CD14-positive monocyte (primary cell): ENCODE results near the gene DSCAML1. TPM values are rescaled to one million over a fixed set of nuclear protein-coding genes. Genes with fewer than 3 reads are reported as not detected.

Experiments
- DNase-seq, 3 donors: peaks; one replicate each; pipeline ENCODE4 v3.0.0-alpha.2; 2011 to 2022
- H2AFZ ChIP-seq: 2 replicates; pipeline ENCODE4 v1.6.0; 2012; ENCODE audit warnings: mild to moderate bottlenecking, low read depth, low read length, inconsistent platforms; ENCODE audit not compliant: insufficient read depth, poor library complexity, severe bottlenecking
- H3K27ac ChIP-seq, 2 donors: 1 replicate in 1 of 2; 2 replicates in 1 of 2; pipeline ENCODE4 v1.5.1; 2012 to 2013; ENCODE audit warnings: low read length in 2 of 2, control low read depth in 1 of 2, inconsistent platforms in 1 of 2, low read depth in 1 of 2, mild to moderate bottlenecking in 1 of 2
- H3K27me3 ChIP-seq, 2 donors: one replicate each; pipeline versions ENCODE4 v1.6.0 to v1.6.1; 2011 to 2013; ENCODE audit warnings: low read length in 2 of 2; ENCODE audit not compliant: control insufficient read depth in 2 of 2, insufficient read depth in 2 of 2
- H3K36me3 ChIP-seq, 2 donors: replicated peaks in 1 of 2; 1 replicate in 1 of 2; 2 replicates in 1 of 2; pipeline versions ENCODE4 v1.5.1 to v1.6.1; 2012 to 2013; ENCODE audit warnings: low read length in 2 of 2, control low read depth in 1 of 2, inconsistent platforms in 1 of 2, mild to moderate bottlenecking in 1 of 2; ENCODE audit not compliant: insufficient read depth in 2 of 2, control insufficient read depth in 1 of 2
- H3K4me1 ChIP-seq, 2 donors: 1 replicate in 1 of 2; 2 replicates in 1 of 2; pipeline versions ENCODE4 v1.5.1 to v1.6.1; 2012 to 2013; ENCODE audit warnings: low read length in 2 of 2, control low read depth in 1 of 2, inconsistent platforms in 1 of 2, mild to moderate bottlenecking in 1 of 2, moderate library complexity in 1 of 2; ENCODE audit not compliant: insufficient read depth in 2 of 2, control insufficient read depth in 1 of 2
- H3K4me2 ChIP-seq: replicated peaks from 2 replicates; pipeline ENCODE3; 2012; ENCODE audit warnings: low read length, moderate library complexity, mild to moderate bottlenecking; ENCODE audit not compliant: poor library complexity, severe bottlenecking; ENCODE audit errors: extremely low read depth
- H3K4me3 ChIP-seq, 3 experiments: fragments of 200-600 bp in 1 of 3; sonication (generic) in 1 of 3; replicated peaks in 1 of 3; 1 replicate in 2 of 3; 2 replicates in 1 of 3; pipeline ENCODE4 v1.5.1; 2011 to 2013; ENCODE audit warnings: low read length in 3 of 3, mild to moderate bottlenecking in 3 of 3, control low read depth in 2 of 3, low read depth in 2 of 3, inconsistent platforms in 1 of 3, moderate library complexity in 1 of 3
- H3K79me2 ChIP-seq: 2 replicates; pipeline ENCODE4 v1.6.0; 2012; ENCODE audit warnings: mild to moderate bottlenecking, control low read depth, inconsistent platforms, low read length, moderate library complexity; ENCODE audit not compliant: insufficient read depth
- H3K9ac ChIP-seq: 2 replicates; pipeline ENCODE4 v1.6.0; 2017; ENCODE audit warnings: low read length, mild to moderate bottlenecking; ENCODE audit not compliant: insufficient read depth, poor library complexity, severe bottlenecking
- H3K9me3 ChIP-seq, 2 donors: replicated peaks in 1 of 2; 1 replicate in 1 of 2; 2 replicates in 1 of 2; pipeline versions ENCODE4 v1.5.1 to v1.6.1; 2012 to 2013; ENCODE audit warnings: low read length in 2 of 2, control low read depth in 1 of 2; ENCODE audit not compliant: control insufficient read depth in 1 of 2, insufficient read depth in 1 of 2
- H4K20me1 ChIP-seq: 2 replicates; pipeline ENCODE4 v1.6.0; 2012; ENCODE audit warnings: mild to moderate bottlenecking, low read length, control low read depth, moderate library complexity; ENCODE audit not compliant: insufficient read depth
- H3K27ac Mint-ChIP-seq, 7 donors: one replicate each; pipeline ENCODE4 v1.8.0; 2020; ENCODE audit warnings: mild to moderate bottlenecking in 7 of 7, mixed read lengths in 7 of 7, moderate library complexity in 6 of 7, inconsistent platforms in 2 of 7
- H3K27me3 Mint-ChIP-seq, 3 donors: one replicate each; pipeline ENCODE4 v1.8.0; 2021 to 2022; ENCODE audit warnings: low read depth in 3 of 3, mild to moderate bottlenecking in 3 of 3, mixed read lengths in 3 of 3, moderate library complexity in 3 of 3, inconsistent platforms in 1 of 3
- H3K36me3 Mint-ChIP-seq, 2 donors: one replicate each; pipeline ENCODE4 v1.8.0; 2020; ENCODE audit warnings: mixed read lengths in 2 of 2, inconsistent platforms in 1 of 2, mild to moderate bottlenecking in 1 of 2
- H3K4me1 Mint-ChIP-seq: one replicate; pipeline ENCODE4 v1.8.0; 2020; ENCODE audit warnings: mild to moderate bottlenecking, mixed read lengths
- H3K4me3 Mint-ChIP-seq, 2 donors: one replicate each; pipeline ENCODE4 v1.8.0; 2020; ENCODE audit warnings: mild to moderate bottlenecking in 2 of 2, mixed read lengths in 2 of 2, moderate library complexity in 1 of 2
- H3K9me3 Mint-ChIP-seq, 7 donors: one replicate each; pipeline ENCODE4 v1.8.0; 2020 to 2022; ENCODE audit warnings: mixed read lengths in 7 of 7, mild to moderate bottlenecking in 6 of 7, moderate library complexity in 6 of 7, inconsistent platforms in 2 of 7
- CTCF ChIP-seq: fragments of 200-600 bp; IDR thresholded peaks from one replicate; pipeline ENCODE4 v1.8.0; 2022; ENCODE audit warnings: antibody characterized with exemption, mild to moderate bottlenecking
- WGBS: methylation state at CpG from one replicate; pipeline ENCODE4 v1.1.5; 2013; ENCODE audit warnings: missing lambda C conversion rate; ENCODE audit not compliant: insufficient coverage; 5-methylcytosine and 5-hydroxymethylcytosine counted together
- intact Hi-C, 2 donors: fragments of 100-400 bp; cut with micrococcal nuclease; formaldehyde crosslinking; loops; one replicate each; pipeline versions ENCODE4 v1.15.0 to v1.15.1; 2023
- polyA plus RNA-seq, 3 donors: library from polyadenylated mRNA; depleted of rRNA in 1 of 3; unstranded in 2 of 3; stranded (reverse) in 1 of 3; fragments of 300-500 nt in 2 of 3; fragments of >200 nt in 1 of 3; fragmentation: Illumina TruSeq in 2 of 3; gene quantifications; 1 replicate in 2 of 3; 2 replicates in 1 of 3; pipeline ENCODE4 v1.2.3, GENCODE V29; 2012 to 2021

Gene DSCAML1
- polyA plus RNA-seq, 3 donors = not detected

- Histone ChIP-seq H4K20me1 (no peaks in the 10 kb centered on the region), H3K4me3 (no peak overlapping the region), H3K9ac (no peak overlapping the region), H3K27me3 (no peaks in the 10 kb centered on the region), H3K27ac (no peak overlapping the region), H3K36me3 (no peaks in the 10 kb centered on the region), H2AFZ (no peak overlapping the region), H3K79me2 (no peaks in the 10 kb centered on the region), H3K4me2 (no peak overlapping the region), H3K4me1 (no peaks in the 10 kb centered on the region), H3K9me3 (no peaks in the 10 kb centered on the region)
- DNase-seq = no peak
- H3K9me3 Mint-ChIP-seq = no peaks in the 10 kb centered on the region
- peak overlapping the region in 1 of 7 donors; percentile 43 for H3K27ac Mint-ChIP-seq
- intact Hi-C loops = no loop called here
- peak overlapping the region in 1 of 2 donors; percentile 13 for H3K4me3 Mint-ChIP-seq
- H3K27me3 Mint-ChIP-seq = peaks cover 6 to 7% (median 6%) of the 10 kb centered on the region in 3 donors
- peaks cover 1% of the 10 kb centered on the region for H3K4me1 Mint-ChIP-seq
- no peaks in the 10 kb centered on the region for H3K36me3 Mint-ChIP-seq
- whole genome bisulfite sequencing = 14% methylated on average over 1 of the region's 4 CpGs
- no peak for TF ChIP-seq CTCF
Observed at GRCh38 chr11:117477721-117478120, 319.3 kb downstream of the DSCAML1 start.

DNA sequence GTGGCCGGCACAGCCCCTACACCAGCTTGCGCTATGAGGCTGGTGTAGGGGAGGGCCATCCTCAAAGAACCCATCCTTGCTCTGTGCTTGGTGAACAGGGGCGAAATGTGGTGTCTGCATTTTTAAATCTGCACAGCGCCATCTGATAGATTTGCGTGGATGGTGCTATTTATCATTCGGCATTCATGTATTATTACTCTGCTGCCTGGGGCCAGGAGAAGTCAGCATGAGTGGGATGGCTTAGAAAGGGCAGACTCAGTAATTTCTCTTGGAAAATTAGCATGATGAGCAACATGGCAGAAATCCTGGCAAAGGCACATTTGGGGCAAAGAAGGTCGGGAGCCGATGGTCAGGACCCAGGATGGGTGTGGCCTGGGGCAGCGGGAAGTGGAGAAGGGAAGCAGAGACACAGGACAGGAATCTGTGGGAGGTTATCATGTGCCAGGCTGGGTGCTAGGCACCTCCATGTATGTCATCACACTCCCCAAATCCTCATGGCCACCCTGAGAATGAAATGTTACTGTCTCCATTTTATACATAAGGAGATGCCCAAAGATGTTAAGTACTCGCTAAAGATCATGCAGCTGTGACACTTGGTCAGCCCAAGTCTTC lies 320.4 kb downstream of the DSCAML1 start:
- Mint-ChIP-seq H3K27me3 (peaks cover 6 to 7% (median 6%) of the 10 kb centered on the region in 3 donors), H3K4me3 (no peak overlapping the region), H3K27ac (no peak overlapping the region), H3K9me3 (no peaks in the 10 kb centered on the region), H3K36me3 (no peaks in the 10 kb centered on the region), H3K4me1 (peaks cover 1% of the 10 kb centered on the region)
- no peak overlapping the region for H2AFZ ChIP-seq
- intact Hi-C loops = no loop called here
- TF ChIP-seq CTCF = no peak
- H4K20me1 ChIP-seq = no peaks in the 10 kb centered on the region
- H3K4me2 ChIP-seq = no peak overlapping the region
- H3K4me3 ChIP-seq = no peak overlapping the region
- H3K9ac ChIP-seq = no peak overlapping the region
- H3K36me3 ChIP-seq = no peaks in the 10 kb centered on the region
- WGBS = 90% methylated on average over 6 of the region's 10 CpGs
- H3K79me2 ChIP-seq = no peaks in the 10 kb centered on the region
- no peak overlapping the region for H3K27ac ChIP-seq
- H3K9me3 ChIP-seq = no peaks in the 10 kb centered on the region
- no peaks in the 10 kb centered on the region for H3K27me3 ChIP-seq
- DNase-seq = no peak
- H3K4me1 ChIP-seq = no peaks in the 10 kb centered on the region
